ENCODE measurements around the gene SPA17. TPM values are rescaled to one million over a fixed set of nuclear protein-coding genes. Genes with fewer than 3 reads are reported as not detected.

The SPA17 gene
- total RNA-seq, 1 experiment from 2014 or later: 3.8 TPM

DNA sequence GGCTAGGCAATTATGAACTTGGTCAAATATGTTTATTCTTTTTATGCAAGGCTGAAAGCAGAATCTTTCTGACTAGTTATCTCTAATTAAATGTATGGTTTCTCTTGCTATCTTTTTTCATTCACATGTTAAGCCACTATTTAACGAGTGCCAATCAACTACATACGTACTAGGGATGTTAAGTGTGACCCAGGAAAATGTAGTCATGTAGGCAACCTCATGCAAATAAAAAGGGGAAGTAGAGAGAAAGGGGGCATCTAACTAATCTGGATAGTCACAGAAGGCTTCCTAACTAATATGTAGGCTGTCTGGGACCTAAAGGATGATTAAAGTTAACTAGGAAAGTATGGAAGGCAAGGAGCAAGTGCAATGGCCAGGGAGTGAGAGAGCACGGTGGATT is 27.6 kb upstream of the SPA17 start:
- H3K36me3 Mint-ChIP-seq: peaks cover 2% of the 10 kb centered on the region; the same call in 1 of the 2 replicates
- H3K9me3 Mint-ChIP-seq: peaks cover 1% of the 10 kb centered on the region
- DNase-seq (ENCODE audit: low spot score): no peak
- H3K4me3 Mint-ChIP-seq: no peak overlapping the region
- ChIA-PET CTCF (interaction anchor here (1.3 kb wide), 1 partner anchor 191 kb away, joined by 3 read pairs; no protein-coding TSS in a partner anchor), POLR2A (no interaction called here)
- no peak overlapping the region for H3K27ac Mint-ChIP-seq
- ATAC-seq: no peak
- no peak for TF ChIP-seq ZBTB43 (CRISPR knock-in tag; IDR thresholded peaks at IDR 0.05)
- TF ChIP-seq ZNF317 (CRISPR knock-in tag; IDR thresholded peaks at IDR 0.05; ENCODE audit: borderline replicate concordance, low read depth): no peak
- TF ChIP-seq SOX15 (CRISPR knock-in tag; IDR thresholded peaks at IDR 0.05): no peak
- TF ChIP-seq ZNF232 (CRISPR knock-in tag; IDR thresholded peaks at IDR 0.05): no peak
- TF ChIP-seq, protein P1, sequence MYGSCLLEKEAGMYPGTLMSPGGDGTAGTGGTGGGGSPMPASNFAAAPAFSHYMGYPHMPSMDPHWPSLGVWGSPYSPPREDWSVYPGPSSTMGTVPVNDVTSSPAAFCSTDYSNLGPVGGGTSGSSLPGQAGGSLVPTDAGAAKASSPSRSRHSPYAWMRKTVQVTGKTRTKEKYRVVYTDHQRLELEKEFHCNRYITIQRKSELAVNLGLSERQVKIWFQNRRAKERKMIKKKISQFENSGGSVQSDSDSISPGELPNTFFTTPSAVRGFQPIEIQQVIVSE (CRISPR knock-in tag; IDR thresholded peaks at IDR 0.05; ENCODE audit: borderline replicate concordance): no peak
- peaks cover 8% of the 10 kb centered on the region for H3K27me3 Mint-ChIP-seq (ENCODE audit: low read depth)
- H3K4me1 Mint-ChIP-seq: peaks cover 6% of the 10 kb centered on the region

DNA sequence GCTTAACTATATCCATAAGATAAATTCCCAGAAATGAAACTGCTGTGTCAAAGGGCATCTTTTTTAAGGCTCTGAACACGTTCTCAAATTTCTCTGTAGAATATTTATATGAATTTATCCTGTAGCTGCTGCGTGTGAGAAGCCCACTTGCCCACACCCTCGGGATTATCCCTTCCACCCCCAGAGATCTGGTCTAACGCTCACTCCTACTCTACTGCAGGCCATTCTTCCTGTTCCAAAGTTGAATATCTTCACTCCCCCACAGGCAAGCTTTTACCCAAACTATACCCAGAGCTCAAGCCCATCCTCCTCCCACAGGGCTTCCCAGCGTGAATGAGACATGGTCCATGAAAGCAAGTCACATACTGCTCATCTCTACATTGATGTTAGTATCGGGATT is 25.1 kb upstream of the SPA17 start:
- TF ChIP-seq ZNF671 (CRISPR knock-in tag; IDR thresholded peaks at IDR 0.05): no peak
- no peak for TF ChIP-seq JUN (CRISPR knock-in tag; IDR thresholded peaks at IDR 0.05)
- TF ChIP-seq NFYB (CRISPR knock-in tag; conservative IDR thresholded peaks at IDR 0.05; ENCODE audit: low read depth): no peak
- no peak for TF ChIP-seq GABPB1 (CRISPR knock-in tag; IDR thresholded peaks at IDR 0.05)
- TF ChIP-seq, protein P2, sequence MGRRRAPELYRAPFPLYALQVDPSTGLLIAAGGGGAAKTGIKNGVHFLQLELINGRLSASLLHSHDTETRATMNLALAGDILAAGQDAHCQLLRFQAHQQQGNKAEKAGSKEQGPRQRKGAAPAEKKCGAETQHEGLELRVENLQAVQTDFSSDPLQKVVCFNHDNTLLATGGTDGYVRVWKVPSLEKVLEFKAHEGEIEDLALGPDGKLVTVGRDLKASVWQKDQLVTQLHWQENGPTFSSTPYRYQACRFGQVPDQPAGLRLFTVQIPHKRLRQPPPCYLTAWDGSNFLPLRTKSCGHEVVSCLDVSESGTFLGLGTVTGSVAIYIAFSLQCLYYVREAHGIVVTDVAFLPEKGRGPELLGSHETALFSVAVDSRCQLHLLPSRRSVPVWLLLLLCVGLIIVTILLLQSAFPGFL (CRISPR knock-in tag; IDR thresholded peaks at IDR 0.05; ENCODE audit: borderline replicate concordance): no peak
- TF ChIP-seq, protein P3, sequence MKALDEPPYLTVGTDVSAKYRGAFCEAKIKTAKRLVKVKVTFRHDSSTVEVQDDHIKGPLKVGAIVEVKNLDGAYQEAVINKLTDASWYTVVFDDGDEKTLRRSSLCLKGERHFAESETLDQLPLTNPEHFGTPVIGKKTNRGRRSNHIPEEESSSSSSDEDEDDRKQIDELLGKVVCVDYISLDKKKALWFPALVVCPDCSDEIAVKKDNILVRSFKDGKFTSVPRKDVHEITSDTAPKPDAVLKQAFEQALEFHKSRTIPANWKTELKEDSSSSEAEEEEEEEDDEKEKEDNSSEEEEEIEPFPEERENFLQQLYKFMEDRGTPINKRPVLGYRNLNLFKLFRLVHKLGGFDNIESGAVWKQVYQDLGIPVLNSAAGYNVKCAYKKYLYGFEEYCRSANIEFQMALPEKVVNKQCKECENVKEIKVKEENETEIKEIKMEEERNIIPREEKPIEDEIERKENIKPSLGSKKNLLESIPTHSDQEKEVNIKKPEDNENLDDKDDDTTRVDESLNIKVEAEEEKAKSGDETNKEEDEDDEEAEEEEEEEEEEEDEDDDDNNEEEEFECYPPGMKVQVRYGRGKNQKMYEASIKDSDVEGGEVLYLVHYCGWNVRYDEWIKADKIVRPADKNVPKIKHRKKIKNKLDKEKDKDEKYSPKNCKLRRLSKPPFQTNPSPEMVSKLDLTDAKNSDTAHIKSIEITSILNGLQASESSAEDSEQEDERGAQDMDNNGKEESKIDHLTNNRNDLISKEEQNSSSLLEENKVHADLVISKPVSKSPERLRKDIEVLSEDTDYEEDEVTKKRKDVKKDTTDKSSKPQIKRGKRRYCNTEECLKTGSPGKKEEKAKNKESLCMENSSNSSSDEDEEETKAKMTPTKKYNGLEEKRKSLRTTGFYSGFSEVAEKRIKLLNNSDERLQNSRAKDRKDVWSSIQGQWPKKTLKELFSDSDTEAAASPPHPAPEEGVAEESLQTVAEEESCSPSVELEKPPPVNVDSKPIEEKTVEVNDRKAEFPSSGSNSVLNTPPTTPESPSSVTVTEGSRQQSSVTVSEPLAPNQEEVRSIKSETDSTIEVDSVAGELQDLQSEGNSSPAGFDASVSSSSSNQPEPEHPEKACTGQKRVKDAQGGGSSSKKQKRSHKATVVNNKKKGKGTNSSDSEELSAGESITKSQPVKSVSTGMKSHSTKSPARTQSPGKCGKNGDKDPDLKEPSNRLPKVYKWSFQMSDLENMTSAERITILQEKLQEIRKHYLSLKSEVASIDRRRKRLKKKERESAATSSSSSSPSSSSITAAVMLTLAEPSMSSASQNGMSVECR (CRISPR knock-in tag; IDR thresholded peaks at IDR 0.05; ENCODE audit: borderline replicate concordance): no peak
- TF ChIP-seq ELF4 (CRISPR knock-in tag; IDR thresholded peaks at IDR 0.05; ENCODE audit: low read depth): no peak
- TF ChIP-seq CBFB (CRISPR knock-in tag; IDR thresholded peaks at IDR 0.05; ENCODE audit: low read depth): no peak
- TF ChIP-seq, protein P4, sequence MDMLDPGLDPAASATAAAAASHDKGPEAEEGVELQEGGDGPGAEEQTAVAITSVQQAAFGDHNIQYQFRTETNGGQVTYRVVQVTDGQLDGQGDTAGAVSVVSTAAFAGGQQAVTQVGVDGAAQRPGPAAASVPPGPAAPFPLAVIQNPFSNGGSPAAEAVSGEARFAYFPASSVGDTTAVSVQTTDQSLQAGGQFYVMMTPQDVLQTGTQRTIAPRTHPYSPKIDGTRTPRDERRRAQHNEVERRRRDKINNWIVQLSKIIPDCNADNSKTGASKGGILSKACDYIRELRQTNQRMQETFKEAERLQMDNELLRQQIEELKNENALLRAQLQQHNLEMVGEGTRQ (CRISPR knock-in tag; IDR thresholded peaks at IDR 0.05): no peak
- TF ChIP-seq, protein P1 (CRISPR knock-in tag; IDR thresholded peaks at IDR 0.05; ENCODE audit: borderline replicate concordance): no peak
- TF ChIP-seq, protein P5, sequence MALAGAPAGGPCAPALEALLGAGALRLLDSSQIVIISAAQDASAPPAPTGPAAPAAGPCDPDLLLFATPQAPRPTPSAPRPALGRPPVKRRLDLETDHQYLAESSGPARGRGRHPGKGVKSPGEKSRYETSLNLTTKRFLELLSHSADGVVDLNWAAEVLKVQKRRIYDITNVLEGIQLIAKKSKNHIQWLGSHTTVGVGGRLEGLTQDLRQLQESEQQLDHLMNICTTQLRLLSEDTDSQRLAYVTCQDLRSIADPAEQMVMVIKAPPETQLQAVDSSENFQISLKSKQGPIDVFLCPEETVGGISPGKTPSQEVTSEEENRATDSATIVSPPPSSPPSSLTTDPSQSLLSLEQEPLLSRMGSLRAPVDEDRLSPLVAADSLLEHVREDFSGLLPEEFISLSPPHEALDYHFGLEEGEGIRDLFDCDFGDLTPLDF (CRISPR knock-in tag; IDR thresholded peaks at IDR 0.05): no peak
- TF ChIP-seq ZNF138 (CRISPR knock-in tag; conservative IDR thresholded peaks at IDR 0.05): no peak
- TF ChIP-seq USF1 (CRISPR knock-in tag; IDR thresholded peaks at IDR 0.05): no peak
- no peak for TF ChIP-seq HMGA2 (CRISPR knock-in tag; IDR thresholded peaks at IDR 0.05)
- H3K4me1 Mint-ChIP-seq: peaks cover 6% of the 10 kb centered on the region
- no peaks in the 10 kb centered on the region for H3K9me3 Mint-ChIP-seq
- DNase-seq (ENCODE audit: low spot score) (no peak), ATAC-seq (no peak)
- peaks cover 13% of the 10 kb centered on the region for H3K27me3 Mint-ChIP-seq (ENCODE audit: low read depth)
- POLR2A ChIA-PET: no interaction called here
- H3K27ac Mint-ChIP-seq: no peak overlapping the region
- no peak overlapping the region for H3K4me3 Mint-ChIP-seq
- CTCF ChIA-PET: interaction anchor here (1.0 kb wide), 1 partner anchor 9 kb away, joined by 5 read pairs; no protein-coding TSS in a partner anchor
- no peaks in the 10 kb centered on the region for H3K36me3 Mint-ChIP-seq

All from WTC11 (cell line).